ENCODE results near the gene DLGAP1. TPM values are rescaled to one million over a fixed set of nuclear protein-coding genes. Genes with fewer than 3 reads are reported as not detected.
A peak's percentile ranks its signal among the peaks of the same experiment; 100 is the strongest.

Gene DLGAP1
- total RNA-seq, 1 experiment from 2014 or later, result 2.8 TPM

- Histone ChIP-seq H3K9me3 (replicated peaks) (no peaks in the 10 kb centered on the region), H3K36me3 (no peaks in the 10 kb centered on the region), H3K27me3 (no peaks in the 10 kb centered on the region), H3K27ac (no peak overlapping the region), H3K4me3 (no peak overlapping the region), H3K4me1 (no peaks in the 10 kb centered on the region)
- no peak for DNase-seq
These were observed 168.9 kb downstream of the DLGAP1 start for GRCh38 chr18:4286256-4286655.

GRCh38 chr18:4285525-4285924, 169.6 kb downstream of the DLGAP1 start:
- no peaks in the 10 kb centered on the region for H3K4me1 ChIP-seq
- DNase-seq, result no peak
- H3K27ac ChIP-seq, result no peak overlapping the region
- H3K36me3 ChIP-seq, result no peaks in the 10 kb centered on the region
- H3K4me3 ChIP-seq, result no peak overlapping the region
- H3K27me3 ChIP-seq, result no peaks in the 10 kb centered on the region
- H3K9me3 ChIP-seq (replicated peaks), result no peaks in the 10 kb centered on the region

GRCh38 chr18:4284528-4284927, 170.6 kb downstream of the DLGAP1 start:
- Histone ChIP-seq H3K27ac (no peak overlapping the region), H3K27me3 (no peaks in the 10 kb centered on the region), H3K9me3 (replicated peaks) (no peaks in the 10 kb centered on the region), H3K4me3 (no peak overlapping the region), H3K4me1 (no peaks in the 10 kb centered on the region), H3K36me3 (no peaks in the 10 kb centered on the region)
- DNase-seq, result no peak

GRCh38 chr18:4283746-4284291, 171.3 kb downstream of the DLGAP1 start:
- DNase-seq, result no peak
- no peaks in the 10 kb centered on the region for H3K27me3 ChIP-seq
- no peak overlapping the region for H3K27ac ChIP-seq
- no peak overlapping the region for H3K4me3 ChIP-seq
- no peaks in the 10 kb centered on the region for H3K9me3 ChIP-seq (replicated peaks)
- H3K4me1 ChIP-seq, result no peaks in the 10 kb centered on the region
- H3K36me3 ChIP-seq, result no peaks in the 10 kb centered on the region

- Histone ChIP-seq H3K36me3 (no peaks in the 10 kb centered on the region), H3K27ac (no peak overlapping the region), H3K4me1 (no peaks in the 10 kb centered on the region), H3K4me3 (no peak overlapping the region), H3K27me3 (no peaks in the 10 kb centered on the region), H3K9me3 (replicated peaks) (no peaks in the 10 kb centered on the region)
- DNase-seq, result no peak
These were observed 172.2 kb downstream of the DLGAP1 start for GRCh38 chr18:4282954-4283353.

- no peak for DNase-seq
- H3K4me1 ChIP-seq, result no peaks in the 10 kb centered on the region
- H3K27ac ChIP-seq, result no peak overlapping the region
- no peak overlapping the region for H3K4me3 ChIP-seq
- no peaks in the 10 kb centered on the region for H3K36me3 ChIP-seq
- H3K9me3 ChIP-seq (replicated peaks), result no peaks in the 10 kb centered on the region
- H3K27me3 ChIP-seq, result no peaks in the 10 kb centered on the region
These were observed 178.0 kb downstream of the DLGAP1 start for GRCh38 chr18:4276953-4277585.

- DNase-seq, result no peak
- H3K27me3 ChIP-seq, result no peaks in the 10 kb centered on the region
- H3K27ac ChIP-seq, result no peak overlapping the region
- H3K36me3 ChIP-seq, result no peaks in the 10 kb centered on the region
- H3K9me3 ChIP-seq (replicated peaks), result no peaks in the 10 kb centered on the region
- H3K4me3 ChIP-seq, result no peak overlapping the region
- no peaks in the 10 kb centered on the region for H3K4me1 ChIP-seq
These were observed 183.2 kb downstream of the DLGAP1 start for GRCh38 chr18:4271952-4272351.

GRCh38 chr18:4270988-4271387, 184.1 kb downstream of the DLGAP1 start:
- Histone ChIP-seq H3K36me3 (no peaks in the 10 kb centered on the region), H3K4me3 (no peak overlapping the region), H3K27me3 (no peaks in the 10 kb centered on the region), H3K4me1 (no peaks in the 10 kb centered on the region), H3K27ac (no peak overlapping the region), H3K9me3 (replicated peaks) (no peaks in the 10 kb centered on the region)
- no peak for DNase-seq

GRCh38 chr18:4270016-4270415, 185.1 kb downstream of the DLGAP1 start:
- H3K27ac ChIP-seq, result no peak overlapping the region
- no peak overlapping the region for H3K4me3 ChIP-seq
- no peaks in the 10 kb centered on the region for H3K4me1 ChIP-seq
- H3K36me3 ChIP-seq, result no peaks in the 10 kb centered on the region
- no peak for DNase-seq
- H3K27me3 ChIP-seq, result no peaks in the 10 kb centered on the region
- H3K9me3 ChIP-seq (replicated peaks), result no peaks in the 10 kb centered on the region

- H3K27me3 ChIP-seq, result no peaks in the 10 kb centered on the region
- H3K4me3 ChIP-seq, result no peak overlapping the region
- H3K36me3 ChIP-seq, result no peaks in the 10 kb centered on the region
- H3K4me1 ChIP-seq, result no peaks in the 10 kb centered on the region
- no peak for DNase-seq
- no peak overlapping the region for H3K27ac ChIP-seq
- no peaks in the 10 kb centered on the region for H3K9me3 ChIP-seq (replicated peaks)
These were observed 187.5 kb downstream of the DLGAP1 start for GRCh38 chr18:4267641-4268040.

- H3K27me3 ChIP-seq, result no peaks in the 10 kb centered on the region
- no peak for DNase-seq
- H3K9me3 ChIP-seq (replicated peaks), result no peaks in the 10 kb centered on the region
- no peak overlapping the region for H3K4me3 ChIP-seq
- H3K36me3 ChIP-seq, result no peaks in the 10 kb centered on the region
- H3K4me1 ChIP-seq, result no peaks in the 10 kb centered on the region
- no peak overlapping the region for H3K27ac ChIP-seq
These were observed 190.7 kb downstream of the DLGAP1 start for GRCh38 chr18:4264347-4264791.

- Histone ChIP-seq H3K27me3 (no peaks in the 10 kb centered on the region), H3K4me3 (no peak overlapping the region), H3K27ac (no peak overlapping the region), H3K4me1 (no peaks in the 10 kb centered on the region), H3K9me3 (replicated peaks) (no peaks in the 10 kb centered on the region), H3K36me3 (no peaks in the 10 kb centered on the region)
- DNase-seq, result no peak
These were observed 195.0 kb downstream of the DLGAP1 start for GRCh38 chr18:4260107-4260506.

- H3K27ac ChIP-seq, result peak overlapping the region; percentile 14
- peak; percentile 23 to 66 for DNase-seq
- no peaks in the 10 kb centered on the region for H3K9me3 ChIP-seq (replicated peaks)
- H3K36me3 ChIP-seq, result no peaks in the 10 kb centered on the region
- H3K27me3 ChIP-seq, result no peaks in the 10 kb centered on the region
- H3K4me3 ChIP-seq, result no peak overlapping the region
- H3K4me1 ChIP-seq, result no peaks in the 10 kb centered on the region
These were observed 198.2 kb downstream of the DLGAP1 start for GRCh38 chr18:4256766-4257417.

- Histone ChIP-seq H3K36me3 (no peaks in the 10 kb centered on the region), H3K4me1 (no peaks in the 10 kb centered on the region), H3K27ac (no peak overlapping the region), H3K9me3 (replicated peaks) (no peaks in the 10 kb centered on the region), H3K4me3 (no peak overlapping the region), H3K27me3 (no peaks in the 10 kb centered on the region)
- no peak for DNase-seq
These were observed 200.3 kb downstream of the DLGAP1 start for GRCh38 chr18:4254840-4255239.

GRCh38 chr18:4252829-4253228, 202.3 kb downstream of the DLGAP1 start:
- no peak overlapping the region for H3K4me3 ChIP-seq
- no peaks in the 10 kb centered on the region for H3K27me3 ChIP-seq
- H3K4me1 ChIP-seq, result no peaks in the 10 kb centered on the region
- no peaks in the 10 kb centered on the region for H3K36me3 ChIP-seq
- H3K9me3 ChIP-seq (replicated peaks), result no peaks in the 10 kb centered on the region
- no peak for DNase-seq
- no peak overlapping the region for H3K27ac ChIP-seq

- Histone ChIP-seq H3K4me3 (no peak overlapping the region), H3K9me3 (replicated peaks) (no peaks in the 10 kb centered on the region), H3K36me3 (no peaks in the 10 kb centered on the region), H3K27ac (no peak overlapping the region), H3K27me3 (no peaks in the 10 kb centered on the region), H3K4me1 (no peaks in the 10 kb centered on the region)
- no peak for DNase-seq
These were observed 203.2 kb downstream of the DLGAP1 start for GRCh38 chr18:4251873-4252272.
